GM23248 (cell line): Measurements from ENCODE around the gene FAM76B. TPM values are rescaled to one million over a fixed set of nuclear protein-coding genes. Genes with fewer than 3 reads are reported as not detected.

Experiments
- DNase-seq: peaks from one replicate; pipeline ENCODE4 v3.0.0-alpha.2; 2015
- H2AFZ ChIP-seq: fragments of 200-600 bp; sonication (generic); 2 replicates; pipeline ENCODE4 v1.6.1; 2016; ENCODE audit warnings: antibody characterized with exemption
- H3F3A ChIP-seq: fragments of 200-600 bp; sonication (generic); 2 replicates; pipeline ENCODE4 v1.6.1; 2016; ENCODE audit warnings: mild to moderate bottlenecking, antibody characterized with exemption, mixed run types; ENCODE audit not compliant: insufficient read depth
- H3K27ac ChIP-seq: fragments of 200-600 bp; sonication (generic); 2 replicates; pipeline ENCODE4 v1.5.1; 2016; ENCODE audit warnings: mild to moderate bottlenecking
- H3K27me3 ChIP-seq: fragments of 200-600 bp; sonication (generic); replicated peaks from 2 replicates; pipeline ENCODE4 v1.6.1; 2016; ENCODE audit warnings: mild to moderate bottlenecking; ENCODE audit not compliant: insufficient read depth
- H3K36me3 ChIP-seq: fragments of 200-600 bp; sonication (generic); 2 replicates; pipeline ENCODE4 v1.6.1; 2016; ENCODE audit warnings: low read depth, mild to moderate bottlenecking
- H3K4me1 ChIP-seq: fragments of 200-600 bp; sonication (generic); 2 replicates; pipeline ENCODE4 v1.6.1; 2016; ENCODE audit warnings: mild to moderate bottlenecking; ENCODE audit not compliant: insufficient read depth
- H3K4me2 ChIP-seq: fragments of 200-600 bp; sonication (generic); one replicate; pipeline ENCODE4 v1.6.1; 2016; ENCODE audit warnings: mild to moderate bottlenecking; ENCODE audit not compliant: unreplicated experiment
- H3K4me3 ChIP-seq: fragments of 200-600 bp; sonication (generic); 2 replicates; pipeline ENCODE4 v1.5.1; 2016; ENCODE audit warnings: mild to moderate bottlenecking
- H3K79me2 ChIP-seq: fragments of 200-600 bp; sonication (generic); 2 replicates; pipeline ENCODE4 v1.6.1; 2016; ENCODE audit warnings: mild to moderate bottlenecking; ENCODE audit not compliant: insufficient read depth
- H3K9ac ChIP-seq: fragments of 200-600 bp; sonication (generic); 2 replicates; pipeline ENCODE4 v1.6.1; 2016; ENCODE audit warnings: mild to moderate bottlenecking
- H3K9me2 ChIP-seq: fragments of 200-600 bp; sonication (generic); 2 replicates; pipeline ENCODE4 v1.6.1; 2016; ENCODE audit warnings: mixed run types, mild to moderate bottlenecking, moderate library complexity; ENCODE audit not compliant: insufficient read depth
- H3K9me3 ChIP-seq: fragments of 200-600 bp; sonication (generic); one replicate; pipeline ENCODE4 v1.6.1; 2017; ENCODE audit warnings: low read depth
- H4K20me1 ChIP-seq: fragments of 200-600 bp; sonication (generic); 2 replicates; pipeline ENCODE4 v1.6.0; 2016; ENCODE audit not compliant: insufficient read depth
- EZH2 ChIP-seq: fragments of 200-600 bp; sonication (generic); IDR thresholded peaks from 2 replicates; pipeline ENCODE4 v1.6.1; 2018; ENCODE audit warnings: antibody characterized with exemption, mild to moderate bottlenecking; ENCODE audit not compliant: insufficient read depth, poor library complexity, severe bottlenecking
- EZH2phosphoT487 ChIP-seq: fragments of 200-600 bp; sonication (generic); IDR thresholded peaks from 2 replicates; pipeline ENCODE4 v1.6.1; 2018; ENCODE audit warnings: antibody characterized with exemption, moderate library complexity, mild to moderate bottlenecking, low read depth; ENCODE audit not compliant: insufficient read depth
- WGBS, 2 experiments: methylation state at CpG; one replicate each; pipeline ENCODE4 v1.1.6; 2015 to 2017; ENCODE audit warnings: low lambda C conversion rate in 2 of 2, low coverage in 1 of 2; ENCODE audit errors: missing lambda C conversion rate in 2 of 2; 5-methylcytosine and 5-hydroxymethylcytosine counted together
- in situ Hi-C: fragments of 300-500 bp; cut with MboI; formaldehyde crosslinking; loops from 2 replicates; pipeline ENCODE4 v1.15.0; 2020
- polyA plus RNA-seq: library from polyadenylated mRNA; unstranded; fragments of >200 nt; fragmentation: Nextera tagmentation; extraction: Ambion mirVana; gene quantifications from 2 replicates; pipeline ENCODE4 v1.2.1, GENCODE V29; 2016
- total RNA-seq: library from RNA; depleted of rRNA; stranded (reverse); fragments of >200 nt; shearing (Covaris generic); gene quantifications from 2 replicates; pipeline ENCODE4 v1.2.3, GENCODE V29; 2014

FAM76B gene
- total and polyA plus RNA-seq, 2 experiments from 2014 or later = 8.0 to 10.4 TPM

DNA sequence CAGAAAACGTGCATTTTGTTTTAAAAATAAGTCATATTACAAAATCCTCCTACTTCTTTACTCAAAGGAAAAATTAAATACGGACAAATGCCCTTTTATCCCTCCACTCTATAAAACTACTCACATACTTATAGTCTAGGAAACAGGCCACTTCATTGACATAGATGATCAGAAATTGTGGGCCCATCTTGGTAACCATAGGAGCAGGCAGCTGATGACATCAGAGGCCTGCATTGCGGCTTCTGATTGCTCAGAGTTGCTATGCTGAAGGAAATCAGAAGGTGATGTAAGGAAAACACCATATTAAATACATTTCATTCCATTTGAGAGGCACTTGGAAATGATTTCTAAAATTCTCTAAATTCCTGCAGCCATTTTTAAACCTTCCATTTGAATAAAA is 27.0 kb downstream of the FAM76B start:
- Histone ChIP-seq H3K9ac (no peak overlapping the region), H3K27ac (no peak overlapping the region), H3K4me3 (no peak overlapping the region), H4K20me1 (no peaks in the 10 kb centered on the region), H3K4me2 (no peak overlapping the region), H3F3A (peaks cover 5% of the 10 kb centered on the region), H3K36me3 (no peaks in the 10 kb centered on the region), H2AFZ (no peak overlapping the region), H3K27me3 (no peaks in the 10 kb centered on the region), H3K9me3 (no peaks in the 10 kb centered on the region), H3K9me2 (no peaks in the 10 kb centered on the region), H3K79me2 (no peaks in the 10 kb centered on the region), H3K4me1 (peaks cover 5% of the 10 kb centered on the region)
- TF ChIP-seq EZH2 = no peak
- TF ChIP-seq EZH2phosphoT487 = no peak
- in situ Hi-C loops = loop anchor here (10.0 kb wide), 2 partner anchors 608 to 688 kb away; no protein-coding TSS in a partner anchor
- DNase-seq = peak; percentile 14
- 92 to 97% methylated on average over 3 of the region's 3 CpGs for WGBS, 2 experiments

DNA sequence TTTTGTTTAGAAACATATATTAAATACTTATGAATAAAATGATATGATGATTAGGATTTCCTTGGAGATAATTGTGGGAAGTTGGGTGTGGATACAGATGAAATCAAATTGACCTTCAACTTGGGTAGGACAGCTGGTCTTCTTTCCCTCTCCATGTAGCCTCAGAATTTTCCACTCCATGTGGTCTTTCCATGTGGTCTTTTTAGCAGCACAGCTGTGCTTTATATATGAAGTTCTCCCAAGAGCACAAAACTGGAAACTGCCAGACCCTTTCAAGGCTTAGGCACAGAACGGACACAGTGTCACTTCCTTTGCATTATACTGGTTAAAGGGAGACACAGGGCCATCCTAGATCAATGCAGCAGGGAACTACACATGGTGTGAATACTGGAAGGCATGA is 28.6 kb downstream of the FAM76B start:
- Histone ChIP-seq H3K9ac (no peak overlapping the region), H3K9me2 (no peaks in the 10 kb centered on the region), H3K4me1 (no peaks in the 10 kb centered on the region), H3K4me3 (no peak overlapping the region), H2AFZ (0 out of 2 replicates have a peak overlapping the region, but pooled peaks have one; percentile 7), H4K20me1 (no peaks in the 10 kb centered on the region), H3F3A (no peaks in the 10 kb centered on the region), H3K36me3 (no peaks in the 10 kb centered on the region), H3K9me3 (no peaks in the 10 kb centered on the region), H3K79me2 (no peaks in the 10 kb centered on the region), H3K27me3 (0 out of 2 replicates have a peak, but pooled peaks cover 5% of the 10 kb centered on the region), H3K4me2 (no peak overlapping the region), H3K27ac (no peak overlapping the region)
- TF ChIP-seq EZH2phosphoT487 (no peak), EZH2 (no peak)
- DNase-seq = no peak
- 74 to 76% methylated on average over 1 of the region's 1 CpG for WGBS, 2 experiments
- in situ Hi-C loops = loop anchor here (10.0 kb wide), 2 partner anchors 606 to 686 kb away; no protein-coding TSS in a partner anchor

DNA sequence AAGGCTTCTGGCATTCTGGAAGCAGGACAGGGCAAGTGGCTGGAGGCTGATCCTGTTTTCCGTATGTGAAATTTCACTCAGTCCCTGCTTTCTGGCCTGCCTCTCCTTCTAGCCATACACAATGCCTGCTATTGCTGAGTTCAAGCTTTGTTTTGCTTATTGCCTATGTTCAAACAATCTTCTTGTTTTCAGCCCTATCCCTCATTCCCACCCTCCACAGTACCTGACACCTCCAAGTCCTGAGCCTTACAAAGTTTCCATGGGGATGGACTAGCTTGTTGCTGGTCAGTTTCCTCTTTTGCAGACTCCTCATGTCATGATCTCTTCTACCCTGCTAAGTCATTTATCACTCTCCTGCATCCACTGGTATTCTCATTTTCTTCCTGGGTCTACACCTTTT is 38.1 kb downstream of the FAM76B start:
- WGBS, 2 experiments = 52 to 60% methylated on average over 1 of the region's 1 CpG
- in situ Hi-C loops = no loop called here
- no peak for TF ChIP-seq EZH2phosphoT487

DNA sequence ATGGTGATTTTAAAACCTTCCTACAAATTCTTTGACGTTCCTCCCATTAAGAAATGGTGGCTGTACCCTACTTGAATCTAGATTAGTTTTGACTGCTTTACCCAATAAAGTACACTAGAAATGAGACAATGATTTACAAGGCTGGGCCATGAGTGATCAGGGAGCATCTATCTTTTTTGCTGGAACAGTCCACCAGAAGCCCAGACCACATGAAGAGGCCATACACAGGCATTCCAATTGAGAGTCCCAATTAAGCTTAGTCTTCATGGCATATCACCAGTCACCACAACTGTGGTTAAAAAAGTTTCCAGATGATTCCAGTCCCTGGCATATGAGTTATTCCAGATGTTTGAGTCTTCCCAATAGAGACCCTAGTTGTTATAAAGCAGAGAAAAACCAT is 39.5 kb downstream of the FAM76B start:
- H3K9me3 ChIP-seq = no peaks in the 10 kb centered on the region
- no peaks in the 10 kb centered on the region for H3K36me3 ChIP-seq
- no peaks in the 10 kb centered on the region for H3K79me2 ChIP-seq
- no peaks in the 10 kb centered on the region for H3K9me2 ChIP-seq
- H3K9ac ChIP-seq = no peak overlapping the region
- no peak overlapping the region for H2AFZ ChIP-seq
- no peaks in the 10 kb centered on the region for H3K4me1 ChIP-seq
- no peaks in the 10 kb centered on the region for H4K20me1 ChIP-seq
- no peak overlapping the region for H3K4me2 ChIP-seq
- 0 out of 2 replicates have a peak, but pooled peaks cover 4% of the 10 kb centered on the region for H3K27me3 ChIP-seq
- TF ChIP-seq EZH2 = no peak
- no peak overlapping the region for H3K27ac ChIP-seq
- H3F3A ChIP-seq = 0 out of 2 replicates have a peak, but pooled peaks cover 4% of the 10 kb centered on the region
- 65 to 86% methylated on average over 1 of the region's 1 CpG for WGBS, 2 experiments
- no peak for DNase-seq
- H3K4me3 ChIP-seq = no peak overlapping the region
- in situ Hi-C loops = no loop called here

More for the DNA sequence above, 38.1 kb downstream of the FAM76B start:
- Histone ChIP-seq H3K4me1 (no peaks in the 10 kb centered on the region), H3K36me3 (no peaks in the 10 kb centered on the region), H3K27me3 (0 out of 2 replicates have a peak, but pooled peaks cover 9% of the 10 kb centered on the region), H3K4me2 (no peak overlapping the region), H3K27ac (no peak overlapping the region), H3K9me3 (no peaks in the 10 kb centered on the region), H3K79me2 (no peaks in the 10 kb centered on the region), H4K20me1 (no peaks in the 10 kb centered on the region), H2AFZ (no peak overlapping the region), H3F3A (0 out of 2 replicates have a peak, but pooled peaks cover 4% of the 10 kb centered on the region), H3K4me3 (no peak overlapping the region), H3K9me2 (no peaks in the 10 kb centered on the region), H3K9ac (no peak overlapping the region)
- DNase-seq = no peak
